Medulla oblongata (tissue), 1 donor: Measurements from ENCODE around the gene FBLN5.
A peak's percentile ranks its signal among the peaks of the same experiment; 100 is the strongest.

Experiments used
- DNase-seq: peaks from one replicate; pipeline ENCODE4 v3.0.0-alpha.2; 2015; ENCODE audit errors: extremely low spot score

Gene FBLN5

GRCh38 chr14:91831337-91831736 is 116.2 kb downstream of the FBLN5 start:
- no peak for DNase-seq

- DNase-seq = peak; percentile 44
Observed at GRCh38 chr14:91830777-91831176, 116.7 kb downstream of the FBLN5 start.

GRCh38 chr14:91829511-91829910 is 118.0 kb downstream of the FBLN5 start:
- DNase-seq = no peak

- no peak for DNase-seq
Observed at GRCh38 chr14:91827746-91828145, 119.7 kb downstream of the FBLN5 start.
